Stimulated activated naive CD4-positive, alpha-beta T cell treated with Interleukin-2 at 50 U/mL for 16 hours (primary cell): ENCODE measurements around the gene LRCH3.

Source experiments
- DNase-seq: peaks from one replicate; lab custom pipeline; 2025; lab: John Stamatoyannopoulos, UW

Gene LRCH3

GRCh38 chr3:197793247-197793646 is 2.2 kb downstream of the LRCH3 start:
- DNase-seq, result no peak

GRCh38 chr3:197794115-197794514 is 3.1 kb downstream of the LRCH3 start:
- no peak for DNase-seq

- no peak for DNase-seq
These were observed 4.1 kb downstream of the LRCH3 start for GRCh38 chr3:197795200-197795599.

- DNase-seq, result no peak
These were observed 5.0 kb downstream of the LRCH3 start for GRCh38 chr3:197796087-197796486.

- no peak for DNase-seq
These were observed 7.8 kb downstream of the LRCH3 start for GRCh38 chr3:197798863-197799262.

- DNase-seq, result no peak
These were observed 9.3 kb downstream of the LRCH3 start for GRCh38 chr3:197800379-197800778.

GRCh38 chr3:197801891-197802778 is 11.1 kb downstream of the LRCH3 start:
- no peak for DNase-seq

- DNase-seq, result no peak
These were observed 11.9 kb downstream of the LRCH3 start for GRCh38 chr3:197802779-197803459.

- no peak for DNase-seq
These were observed 13.5 kb downstream of the LRCH3 start for GRCh38 chr3:197804511-197804910.

GRCh38 chr3:197807969-197808587 is 17.0 kb downstream of the LRCH3 start:
- DNase-seq, result no peak

- no peak for DNase-seq
These were observed 18.4 kb downstream of the LRCH3 start for GRCh38 chr3:197809356-197810020.

GRCh38 chr3:197810901-197811300 is 19.8 kb downstream of the LRCH3 start:
- DNase-seq, result no peak

- no peak for DNase-seq
These were observed 20.3 kb downstream of the LRCH3 start for GRCh38 chr3:197811343-197811742.

- no peak for DNase-seq
These were observed 23.3 kb downstream of the LRCH3 start for GRCh38 chr3:197814372-197814771.

- DNase-seq, result no peak
These were observed 29.7 kb downstream of the LRCH3 start for GRCh38 chr3:197820550-197821335.

- DNase-seq, result no peak
These were observed 38.5 kb downstream of the LRCH3 start for GRCh38 chr3:197829397-197830045.

GRCh38 chr3:197830308-197830966 is 39.4 kb downstream of the LRCH3 start:
- no peak for DNase-seq

- DNase-seq, result no peak
These were observed 39.9 kb downstream of the LRCH3 start for GRCh38 chr3:197830967-197831313.

GRCh38 chr3:197833930-197834715 is 43.1 kb downstream of the LRCH3 start:
- DNase-seq, result no peak

- DNase-seq, result no peak
These were observed 44.5 kb downstream of the LRCH3 start for GRCh38 chr3:197835509-197835908.
